ENCODE data around the gene NGFR.

Gene NGFR

GRCh38 chr17:49520386-49521087 is 25.4 kb downstream of the NGFR start:
- Histone ChIP-seq H3K4me1 (ENCODE audit: control insufficient read depth, insufficient read depth, low read length) (no peaks in the 10 kb centered on the region; the same call in 1 of the 2 replicates), H3K36me3 (ENCODE audit: control insufficient read depth in 2 of 2, insufficient read depth in 1 of 2, low read length in 2 of 2) (no peaks in the 10 kb centered on the region), H3K27ac (ENCODE audit: extremely low read depth, low read depth, low read length) (no peak overlapping the region), H3K4me3 (ENCODE audit: low read depth, low read length) (no peak overlapping the region), H3K9me3 (ENCODE audit: control insufficient read depth, insufficient read depth, low read depth, low read length) (no peaks in the 10 kb centered on the region)
- TF ChIP-seq PRDM10 (tag by site-specific recombination; IDR thresholded peaks at IDR 0.05) (no peak), ZNF48 (tag by site-specific recombination; IDR thresholded peaks at IDR 0.05) (no peak), ZFHX2 (tag by site-specific recombination; conservative IDR thresholded peaks at IDR 0.05) (no peak), ZNF280D (tag by site-specific recombination; IDR thresholded peaks at IDR 0.05) (no peak), ZNF10 (tag by site-specific recombination; IDR thresholded peaks at IDR 0.05) (no peak), ZNF529 (tag by site-specific recombination; IDR thresholded peaks at IDR 0.05; ENCODE audit: insufficient replicate concordance) (no peak), GLIS2 (tag by site-specific recombination; IDR thresholded peaks at IDR 0.05) (no peak), ZNF600 (tag by site-specific recombination; IDR thresholded peaks at IDR 0.05) (no peak), ZNF169 (tag by site-specific recombination; IDR thresholded peaks at IDR 0.05) (no peak)
- POLR2A ChIA-PET, result interaction anchor here (1.0 kb wide), 1 partner anchor 9 kb away, joined by 3 read pairs; no protein-coding TSS in a partner anchor
- CTCF ChIA-PET, result interaction anchor here (0.7 to 1.3 kb wide), 3 partner anchors 9 to 152 kb away, joined by 3 to 12 read pairs (median 4); no protein-coding TSS in a partner anchor

- Histone ChIP-seq H3K9me3 (ENCODE audit: control insufficient read depth, insufficient read depth, low read depth, low read length) (no peaks in the 10 kb centered on the region), H3K36me3 (ENCODE audit: control insufficient read depth in 2 of 2, insufficient read depth in 1 of 2, low read length in 2 of 2) (no peaks in the 10 kb centered on the region), H3K27ac (ENCODE audit: extremely low read depth, low read depth, low read length) (no peak overlapping the region), H3K4me3 (ENCODE audit: low read depth, low read length) (no peak overlapping the region), H3K4me1 (ENCODE audit: control insufficient read depth, insufficient read depth, low read length) (no peaks in the 10 kb centered on the region)
- POLR2A ChIA-PET, result interaction anchor here (1.0 kb wide), 1 partner anchor 9 kb away, joined by 3 read pairs; no protein-coding TSS in a partner anchor
- CTCF ChIA-PET, result interaction anchor here (0.5 to 2.3 kb wide), 4 partner anchors 9 to 173 kb away, joined by 3 to 12 read pairs (median 6); no protein-coding TSS in a partner anchor
- TF ChIP-seq ZNF19 (tag by site-specific recombination; IDR thresholded peaks at IDR 0.05; ENCODE audit: low read depth) (no peak), WT1 (tag by site-specific recombination; IDR thresholded peaks at IDR 0.05) (no peak), ZNF560 (tag by site-specific recombination; IDR thresholded peaks at IDR 0.05; ENCODE audit: borderline replicate concordance) (no peak), KLF17 (tag by site-specific recombination; IDR thresholded peaks at IDR 0.05) (no peak), ZNF174 (tag by site-specific recombination; IDR thresholded peaks at IDR 0.05) (no peak), ZNF121 (tag by site-specific recombination; IDR thresholded peaks at IDR 0.05) (no peak), ZNF548 (tag by site-specific recombination; IDR thresholded peaks at IDR 0.05) (no peak), ZIC2 (tag by site-specific recombination; IDR thresholded peaks at IDR 0.05) (no peak), ZFP41 (tag by site-specific recombination; IDR thresholded peaks at IDR 0.05; ENCODE audit: borderline replicate concordance) (no peak), ELK4 (IDR thresholded peaks at IDR 0.05; ENCODE audit: borderline replicate concordance, low read depth, low read length) (no peak), BCL11B (tag by site-specific recombination; IDR thresholded peaks at IDR 0.05; ENCODE audit: low read depth) (no peak), ZNF544 (tag by site-specific recombination; IDR thresholded peaks at IDR 0.05) (no peak), ZNF350 (tag by site-specific recombination; IDR thresholded peaks at IDR 0.05) (no peak)
Observed at GRCh38 chr17:49521088-49521450, 26.0 kb downstream of the NGFR start.

Measured in HEK293 (cell line).